ENCODE measurements around the gene LRRC7.

Gene LRRC7

DNA sequence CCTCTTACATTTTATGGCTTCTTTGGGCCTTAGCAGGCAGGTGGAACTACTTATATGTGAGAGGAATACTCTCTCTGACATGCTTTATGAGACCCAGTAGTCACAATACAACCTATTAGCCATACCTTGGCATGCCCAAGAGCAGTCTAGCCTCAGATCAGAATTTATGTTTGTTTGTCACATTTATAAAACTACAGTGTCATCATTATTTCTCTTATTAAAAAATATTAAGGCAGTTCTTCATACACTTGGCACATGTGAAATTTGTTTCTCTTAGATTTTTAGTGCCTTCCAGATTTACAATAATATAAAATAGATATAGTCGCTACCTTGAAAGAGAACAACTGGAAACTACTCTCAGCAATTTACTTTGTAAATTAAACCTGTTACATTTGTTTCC, 519.2 kb downstream of the LRRC7 start:
- no peak for TF ChIP-seq USF1 (IDR thresholded peaks at IDR 0.05)
- TF ChIP-seq YY1 (IDR thresholded peaks at IDR 0.05; ENCODE audit: low read depth), result no peak
- TF ChIP-seq CREB1 (IDR thresholded peaks at IDR 0.05; ENCODE audit: low read depth), result no peak
- TF ChIP-seq ZBTB7A (IDR thresholded peaks at IDR 0.05; ENCODE audit: low read depth), result no peak
- no peak for TF ChIP-seq TAF1 (IDR thresholded peaks at IDR 0.05; ENCODE audit: low read depth)

DNA sequence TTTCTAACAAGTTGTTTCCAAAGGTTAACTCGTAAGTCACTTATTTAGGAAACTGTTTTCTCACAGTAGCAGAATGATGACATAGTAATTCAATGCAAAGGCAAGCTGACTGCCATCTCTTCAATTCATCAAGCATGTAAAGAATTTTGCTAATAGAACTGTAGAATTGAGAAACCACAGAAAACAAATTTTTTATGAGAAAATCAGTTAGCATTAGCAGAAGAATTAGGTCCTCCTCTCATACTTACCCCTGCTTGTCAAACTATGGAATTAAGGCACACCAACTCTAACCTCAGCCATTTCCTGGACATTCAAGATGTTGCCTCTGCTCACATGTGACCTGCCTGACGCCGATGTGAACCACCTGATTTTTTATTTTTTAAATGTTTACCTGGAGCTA, 522.4 kb downstream of the LRRC7 start:
- TF ChIP-seq, protein P1, sequence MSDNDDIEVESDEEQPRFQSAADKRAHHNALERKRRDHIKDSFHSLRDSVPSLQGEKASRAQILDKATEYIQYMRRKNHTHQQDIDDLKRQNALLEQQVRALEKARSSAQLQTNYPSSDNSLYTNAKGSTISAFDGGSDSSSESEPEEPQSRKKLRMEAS (IDR thresholded peaks at IDR 0.05), result no peak
- no peak for TF ChIP-seq EGR1 (IDR thresholded peaks at IDR 0.05)
- TF ChIP-seq RAD21 (IDR thresholded peaks at IDR 0.05; ENCODE audit: low read depth), result no peak
- no peak for TF ChIP-seq ZBTB7A (IDR thresholded peaks at IDR 0.05; ENCODE audit: low read depth)

GRCh38 chr1:70090875-70091274, 523.2 kb downstream of the LRRC7 start:
- TF ChIP-seq EGR1 (IDR thresholded peaks at IDR 0.05), result no peak
- peak; percentile 53; the same call in 1 of the 2 replicates for TF ChIP-seq CEBPB (IDR thresholded peaks at IDR 0.05)

DNA sequence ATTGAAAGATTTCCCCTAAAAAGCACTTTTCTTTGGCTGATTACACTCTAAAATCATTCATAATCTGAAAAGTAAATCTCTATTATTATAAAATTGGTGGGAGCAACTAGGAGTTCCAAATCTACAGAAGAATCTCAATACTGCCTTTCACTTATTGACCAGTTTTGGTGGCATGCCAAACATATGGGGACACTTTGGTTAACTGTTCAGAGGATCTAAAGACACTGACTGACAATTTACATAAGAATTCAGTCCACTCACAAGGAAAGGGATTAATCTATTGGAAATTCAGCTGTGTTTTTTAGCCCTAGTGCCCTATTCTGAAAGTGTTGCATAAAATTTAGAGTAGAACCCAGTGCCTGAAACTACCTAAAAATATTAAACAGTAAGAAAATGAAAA, 524.1 kb downstream of the LRRC7 start:
- no peak for TF ChIP-seq EGR1 (IDR thresholded peaks at IDR 0.05)
- no peak for TF ChIP-seq TAF1 (IDR thresholded peaks at IDR 0.05; ENCODE audit: low read depth)
- no peak for TF ChIP-seq RAD21 (IDR thresholded peaks at IDR 0.05; ENCODE audit: low read depth)
- no peak for TF ChIP-seq CEBPB (IDR thresholded peaks at IDR 0.05)
- no peak for TF ChIP-seq CREB1 (IDR thresholded peaks at IDR 0.05; ENCODE audit: low read depth)
- no peak for TF ChIP-seq EP300 (IDR thresholded peaks at IDR 0.05; ENCODE audit: borderline replicate concordance)
- no peak for TF ChIP-seq TEAD4 (IDR thresholded peaks at IDR 0.05)
- TF ChIP-seq NFIC (IDR thresholded peaks at IDR 0.05), result no peak

DNA sequence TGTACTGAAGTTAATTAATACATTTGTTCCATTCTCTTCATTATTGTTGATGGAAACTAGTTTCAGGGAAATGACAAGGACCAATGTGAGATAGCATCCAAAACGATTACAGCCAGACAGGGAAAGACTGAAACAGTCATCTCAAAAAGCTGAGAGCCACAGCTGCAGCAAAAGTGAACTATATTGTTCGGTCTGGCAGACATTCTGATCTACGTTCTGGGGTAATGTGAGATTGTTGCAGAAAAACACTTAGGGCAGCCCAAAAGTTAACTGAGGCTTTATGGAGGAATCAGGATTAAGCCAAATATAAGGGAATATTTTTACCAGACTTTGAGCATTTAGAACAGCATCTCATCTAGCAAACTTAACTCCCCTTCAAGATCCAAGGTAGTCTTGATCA, 524.8 kb downstream of the LRRC7 start:
- TF ChIP-seq EP300 (IDR thresholded peaks at IDR 0.05; ENCODE audit: borderline replicate concordance) (no peak), NFIC (IDR thresholded peaks at IDR 0.05) (no peak), RAD21 (IDR thresholded peaks at IDR 0.05; ENCODE audit: low read depth) (no peak), REST (IDR thresholded peaks at IDR 0.05; ENCODE audit: low read depth) (no peak), TEAD4 (IDR thresholded peaks at IDR 0.05) (no peak), CEBPB (IDR thresholded peaks at IDR 0.05) (no peak), EGR1 (IDR thresholded peaks at IDR 0.05) (no peak), ZBTB7A (IDR thresholded peaks at IDR 0.05; ENCODE audit: low read depth) (no peak), USF1 (IDR thresholded peaks at IDR 0.05) (no peak), FOXM1 (IDR thresholded peaks at IDR 0.05; ENCODE audit: borderline replicate concordance, low read depth) (no peak), CREB1 (IDR thresholded peaks at IDR 0.05; ENCODE audit: low read depth) (no peak), YY1 (IDR thresholded peaks at IDR 0.05; ENCODE audit: low read depth) (no peak), TCF12 (IDR thresholded peaks at IDR 0.05; ENCODE audit: low read depth) (no peak), TAF1 (IDR thresholded peaks at IDR 0.05; ENCODE audit: low read depth) (no peak)

- TF ChIP-seq USF1 (IDR thresholded peaks at IDR 0.05) (no peak), ZBTB7A (IDR thresholded peaks at IDR 0.05; ENCODE audit: low read depth) (no peak), NFIC (IDR thresholded peaks at IDR 0.05) (no peak), CEBPB (IDR thresholded peaks at IDR 0.05) (no peak), CREB1 (IDR thresholded peaks at IDR 0.05; ENCODE audit: low read depth) (no peak), TEAD4 (IDR thresholded peaks at IDR 0.05) (no peak), EP300 (IDR thresholded peaks at IDR 0.05; ENCODE audit: borderline replicate concordance) (no peak), FOXM1 (IDR thresholded peaks at IDR 0.05; ENCODE audit: borderline replicate concordance, low read depth) (no peak), TAF1 (IDR thresholded peaks at IDR 0.05; ENCODE audit: low read depth) (no peak), RAD21 (IDR thresholded peaks at IDR 0.05; ENCODE audit: low read depth) (no peak)
Measured at GRCh38 chr1:70093250-70093975, 525.7 kb downstream of the LRRC7 start.

GRCh38 chr1:70101231-70101630, 533.5 kb downstream of the LRRC7 start:
- no peak for TF ChIP-seq NFIC (IDR thresholded peaks at IDR 0.05)
- no peak for TF ChIP-seq YY1 (IDR thresholded peaks at IDR 0.05; ENCODE audit: low read depth)
- TF ChIP-seq, protein P1 (IDR thresholded peaks at IDR 0.05), result no peak
- no peak for TF ChIP-seq REST (IDR thresholded peaks at IDR 0.05; ENCODE audit: low read depth)
- TF ChIP-seq TEAD4 (IDR thresholded peaks at IDR 0.05), result no peak
- TF ChIP-seq CREB1 (IDR thresholded peaks at IDR 0.05; ENCODE audit: low read depth), result no peak
- TF ChIP-seq TCF12 (IDR thresholded peaks at IDR 0.05; ENCODE audit: low read depth), result no peak
- no peak for TF ChIP-seq ZBTB7A (IDR thresholded peaks at IDR 0.05; ENCODE audit: low read depth)
- TF ChIP-seq FOXM1 (IDR thresholded peaks at IDR 0.05; ENCODE audit: borderline replicate concordance, low read depth), result no peak
- TF ChIP-seq CEBPB (IDR thresholded peaks at IDR 0.05), result no peak
